ENCODE data around the gene ABO.
"Not testable (repeated sequence)": the region's sequence is repeated elsewhere in the genome, so short reads cannot be mapped to it uniquely, and the experiment has no call there.

DNA sequence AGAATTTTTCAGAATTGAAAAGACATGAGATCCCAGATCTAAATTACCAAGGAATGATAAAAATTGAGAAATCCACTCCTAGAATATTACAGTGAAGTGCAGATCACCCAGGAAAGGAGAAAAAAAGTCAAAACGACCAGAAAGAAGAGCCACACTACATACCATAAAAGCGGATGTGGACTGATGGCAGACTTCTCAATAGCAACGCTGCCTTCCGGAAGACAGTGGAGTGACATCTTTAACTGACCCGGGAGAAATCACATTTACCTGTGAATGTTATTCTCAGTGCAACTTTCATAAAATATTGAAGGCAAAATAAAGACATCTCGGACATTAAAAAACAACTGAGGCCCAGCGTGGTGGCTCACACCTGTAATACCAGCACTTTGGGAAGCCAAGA lies 44.5 kb downstream of the ABO start:
- not testable (repeated sequence) for TF ChIP-seq POLR2A, EP300 (IDR thresholded peaks at IDR 0.05)
- TF ChIP-seq, protein P1, sequence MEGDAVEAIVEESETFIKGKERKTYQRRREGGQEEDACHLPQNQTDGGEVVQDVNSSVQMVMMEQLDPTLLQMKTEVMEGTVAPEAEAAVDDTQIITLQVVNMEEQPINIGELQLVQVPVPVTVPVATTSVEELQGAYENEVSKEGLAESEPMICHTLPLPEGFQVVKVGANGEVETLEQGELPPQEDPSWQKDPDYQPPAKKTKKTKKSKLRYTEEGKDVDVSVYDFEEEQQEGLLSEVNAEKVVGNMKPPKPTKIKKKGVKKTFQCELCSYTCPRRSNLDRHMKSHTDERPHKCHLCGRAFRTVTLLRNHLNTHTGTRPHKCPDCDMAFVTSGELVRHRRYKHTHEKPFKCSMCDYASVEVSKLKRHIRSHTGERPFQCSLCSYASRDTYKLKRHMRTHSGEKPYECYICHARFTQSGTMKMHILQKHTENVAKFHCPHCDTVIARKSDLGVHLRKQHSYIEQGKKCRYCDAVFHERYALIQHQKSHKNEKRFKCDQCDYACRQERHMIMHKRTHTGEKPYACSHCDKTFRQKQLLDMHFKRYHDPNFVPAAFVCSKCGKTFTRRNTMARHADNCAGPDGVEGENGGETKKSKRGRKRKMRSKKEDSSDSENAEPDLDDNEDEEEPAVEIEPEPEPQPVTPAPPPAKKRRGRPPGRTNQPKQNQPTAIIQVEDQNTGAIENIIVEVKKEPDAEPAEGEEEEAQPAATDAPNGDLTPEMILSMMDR (IDR thresholded peaks at IDR 0.05), result not testable (repeated sequence)

All from ovary (tissue), 3 donors.